SK-N-SH treated with all-trans-retinoic acid at 6 μM for 48 hours (cell line): ENCODE results near the gene CD96.

ENCODE experiments used
- ATAC-seq: fragments of 200-7000 bp; cut with Tn5 transposase; 3 replicates; pipeline ENCODE4 v1.9.1; 2020; ENCODE audit warnings: mild to moderate bottlenecking, moderate library complexity
- ARNTL ChIP-seq: fragments of 450-650 bp; formaldehyde crosslinking; IDR thresholded peaks from 2 replicates; pipeline ENCODE4 v1.5.0; 2020; ENCODE audit warnings: low read depth, mild to moderate bottlenecking, moderate library complexity, borderline replicate concordance
- BACH2 ChIP-seq: fragments of 250-450 bp; sonication (Bioruptor Pico); IDR thresholded peaks from 2 replicates; pipeline ENCODE4 v1.9.0; 2021; ENCODE audit warnings: mild to moderate bottlenecking, borderline replicate concordance
- CSDC2 ChIP-seq: fragments of 250-450 bp; sonication (Bioruptor Pico); IDR thresholded peaks from 2 replicates; pipeline ENCODE4 v1.5.0; 2020; ENCODE audit warnings: mild to moderate bottlenecking, moderate library complexity
- ESRRG ChIP-seq: fragments of 250-450 bp; sonication (Bioruptor Pico); IDR thresholded peaks from 2 replicates; pipeline ENCODE4 v1.6.1; 2021; ENCODE audit warnings: mild to moderate bottlenecking
- GLIS3 ChIP-seq: fragments of 250-450 bp; sonication (Bioruptor Pico); IDR thresholded peaks from 2 replicates; pipeline ENCODE4 v1.5.0; 2020; ENCODE audit warnings: mild to moderate bottlenecking, moderate library complexity
- ISL1 ChIP-seq: fragments of 250-450 bp; sonication (Bioruptor Pico); IDR thresholded peaks from 2 replicates; pipeline ENCODE4 v2.1.2; 2022; ENCODE audit warnings: mild to moderate bottlenecking, moderate library complexity
- OSR1 ChIP-seq: fragments of 250-450 bp; sonication (Bioruptor Pico); IDR thresholded peaks from 2 replicates; pipeline ENCODE4 v1.8.0; 2022; ENCODE audit warnings: moderate library complexity, mild to moderate bottlenecking, inconsistent platforms
- PPARA ChIP-seq: fragments of 250-450 bp; sonication (Bioruptor Pico); IDR thresholded peaks from 2 replicates; pipeline ENCODE4 v1.5.0; 2020; ENCODE audit warnings: mild to moderate bottlenecking, borderline replicate concordance
- RARB ChIP-seq: fragments of 250-450 bp; sonication (Bioruptor Pico); IDR thresholded peaks from 2 replicates; pipeline ENCODE4 v1.8.0; 2021; ENCODE audit warnings: mild to moderate bottlenecking, moderate library complexity
- SNAI2 ChIP-seq: fragments of 250-450 bp; sonication (Bioruptor Pico); IDR thresholded peaks from 2 replicates; pipeline ENCODE4 v1.5.0; 2020; ENCODE audit warnings: mild to moderate bottlenecking, moderate library complexity
- TCF4 ChIP-seq: fragments of 250-450 bp; sonication (Bioruptor Pico); IDR thresholded peaks from 2 replicates; pipeline ENCODE4 v1.8.0; 2021; ENCODE audit warnings: mild to moderate bottlenecking, moderate library complexity, borderline replicate concordance
- ZFP3 ChIP-seq: fragments of 250-450 bp; sonication (Bioruptor Pico); IDR thresholded peaks from 2 replicates; pipeline ENCODE4 v1.5.0; 2020; ENCODE audit warnings: mild to moderate bottlenecking, moderate library complexity
- ZFP30 ChIP-seq: fragments of 450-650 bp; formaldehyde crosslinking; IDR thresholded peaks from 2 replicates; pipeline ENCODE4 v1.5.0; 2022; ENCODE audit warnings: mild to moderate bottlenecking, moderate library complexity
- ZNF565 ChIP-seq: fragments of 450-650 bp; formaldehyde crosslinking; conservative IDR thresholded peaks from 2 replicates; pipeline ENCODE4 v1.5.0; 2020; ENCODE audit warnings: low read depth, mild to moderate bottlenecking, moderate library complexity
- ZNF70 ChIP-seq: fragments of 450-650 bp; formaldehyde crosslinking; IDR thresholded peaks from 2 replicates; pipeline ENCODE4 v1.5.0; 2020; ENCODE audit warnings: mild to moderate bottlenecking, moderate library complexity
- ZNF8 ChIP-seq: fragments of 450-650 bp; formaldehyde crosslinking; IDR thresholded peaks from 2 replicates; pipeline ENCODE4 v1.5.0; 2020; ENCODE audit warnings: mild to moderate bottlenecking, moderate library complexity
- TF ChIP-seq, protein P1 (sequence below): fragments of 250-450 bp; sonication (Bioruptor Pico); IDR thresholded peaks from 2 replicates; pipeline ENCODE4 v1.5.0; 2020; ENCODE audit warnings: mild to moderate bottlenecking, moderate library complexity
- TF ChIP-seq, protein P2 (sequence below): fragments of 250-450 bp; sonication (Bioruptor Pico); IDR thresholded peaks from 2 replicates; pipeline ENCODE4 v1.5.1; 2020; ENCODE audit warnings: low read depth, mild to moderate bottlenecking, moderate library complexity
- TF ChIP-seq, protein P3 (sequence below): fragments of 250-450 bp; sonication (Bioruptor Pico); IDR thresholded peaks from 2 replicates; pipeline ENCODE4 v1.8.0; 2020; ENCODE audit warnings: mild to moderate bottlenecking, moderate library complexity, borderline replicate concordance

CD96 gene

DNA sequence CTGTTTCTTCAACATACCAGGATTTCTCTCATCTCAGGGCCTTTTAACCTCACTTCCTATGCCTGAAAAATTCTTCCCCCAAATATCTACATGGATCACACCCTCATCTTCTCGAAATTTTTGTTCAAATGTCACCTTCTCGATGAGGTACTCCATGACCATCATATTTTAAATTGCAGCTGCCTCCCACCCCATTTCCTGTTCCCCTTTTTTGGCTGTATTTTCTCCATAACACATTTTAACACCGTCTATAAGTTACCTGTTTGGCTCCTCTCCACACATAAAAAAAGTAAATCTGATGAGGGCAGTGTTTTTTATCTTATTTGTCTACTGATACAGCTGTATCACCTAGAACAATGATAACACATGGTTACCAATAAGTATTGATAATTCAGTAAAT, 73.9 kb downstream of the CD96 start (continued):
- TF ChIP-seq, protein P1, sequence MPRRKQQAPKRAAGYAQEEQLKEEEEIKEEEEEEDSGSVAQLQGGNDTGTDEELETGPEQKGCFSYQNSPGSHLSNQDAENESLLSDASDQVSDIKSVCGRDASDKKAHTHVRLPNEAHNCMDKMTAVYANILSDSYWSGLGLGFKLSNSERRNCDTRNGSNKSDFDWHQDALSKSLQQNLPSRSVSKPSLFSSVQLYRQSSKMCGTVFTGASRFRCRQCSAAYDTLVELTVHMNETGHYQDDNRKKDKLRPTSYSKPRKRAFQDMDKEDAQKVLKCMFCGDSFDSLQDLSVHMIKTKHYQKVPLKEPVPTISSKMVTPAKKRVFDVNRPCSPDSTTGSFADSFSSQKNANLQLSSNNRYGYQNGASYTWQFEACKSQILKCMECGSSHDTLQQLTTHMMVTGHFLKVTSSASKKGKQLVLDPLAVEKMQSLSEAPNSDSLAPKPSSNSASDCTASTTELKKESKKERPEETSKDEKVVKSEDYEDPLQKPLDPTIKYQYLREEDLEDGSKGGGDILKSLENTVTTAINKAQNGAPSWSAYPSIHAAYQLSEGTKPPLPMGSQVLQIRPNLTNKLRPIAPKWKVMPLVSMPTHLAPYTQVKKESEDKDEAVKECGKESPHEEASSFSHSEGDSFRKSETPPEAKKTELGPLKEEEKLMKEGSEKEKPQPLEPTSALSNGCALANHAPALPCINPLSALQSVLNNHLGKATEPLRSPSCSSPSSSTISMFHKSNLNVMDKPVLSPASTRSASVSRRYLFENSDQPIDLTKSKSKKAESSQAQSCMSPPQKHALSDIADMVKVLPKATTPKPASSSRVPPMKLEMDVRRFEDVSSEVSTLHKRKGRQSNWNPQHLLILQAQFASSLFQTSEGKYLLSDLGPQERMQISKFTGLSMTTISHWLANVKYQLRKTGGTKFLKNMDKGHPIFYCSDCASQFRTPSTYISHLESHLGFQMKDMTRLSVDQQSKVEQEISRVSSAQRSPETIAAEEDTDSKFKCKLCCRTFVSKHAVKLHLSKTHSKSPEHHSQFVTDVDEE (CRISPR knock-in tag), result no peak
- TF ChIP-seq CSDC2 (CRISPR knock-in tag), result no peak
- no peak for TF ChIP-seq ESRRG (CRISPR knock-in tag)
- no peak for TF ChIP-seq ZFP30 (CRISPR knock-in tag)

DNA sequence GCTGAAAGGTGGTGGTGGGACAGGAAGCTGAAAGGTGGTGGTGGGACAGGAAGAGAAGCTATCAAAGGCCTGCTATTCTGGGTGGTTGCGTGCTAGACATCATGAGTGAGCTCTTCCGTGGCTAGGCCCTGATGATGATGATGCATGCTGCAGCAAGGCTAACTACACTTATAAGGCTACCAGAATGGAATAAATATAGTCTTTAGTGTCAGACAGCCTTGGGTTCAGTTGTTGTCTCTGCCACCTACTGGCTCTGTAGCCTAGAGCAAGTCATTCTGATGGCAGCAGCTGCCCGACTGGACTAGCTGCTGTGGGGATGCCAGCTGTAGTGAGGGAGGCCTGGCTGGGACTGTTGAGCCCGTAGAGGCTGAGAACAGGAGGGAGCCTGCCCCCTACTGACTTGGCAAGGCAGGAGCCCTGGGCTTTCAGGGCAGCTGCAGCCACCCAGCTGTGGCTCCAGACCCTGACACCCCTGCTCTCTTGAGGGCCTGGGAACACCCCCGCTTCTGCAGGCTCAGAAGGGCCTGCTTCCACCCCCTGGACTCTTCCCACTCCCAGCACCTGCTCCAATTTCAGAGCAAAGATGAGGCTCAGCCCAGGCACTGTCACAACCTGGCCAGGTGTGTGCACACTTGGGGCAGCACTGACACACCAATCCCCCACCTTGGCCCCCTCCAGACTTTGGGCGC, 74.6 kb downstream of the CD96 start:
- peak; percentile 61 for ATAC-seq
- TF ChIP-seq BACH2 (CRISPR knock-in tag) (no peak), ESRRG (CRISPR knock-in tag) (no peak), GLIS3 (no peak), CSDC2 (CRISPR knock-in tag) (no peak), RARB (CRISPR knock-in tag) (no peak), ISL1 (no peak), ZNF70 (no peak), ZFP3 (CRISPR knock-in tag) (no peak), OSR1 (CRISPR knock-in tag) (no peak), ARNTL (CRISPR knock-in tag) (no peak), TCF4 (no peak), ZNF565 (CRISPR knock-in tag) (no peak), ZNF8 (CRISPR knock-in tag) (no peak)
- TF ChIP-seq, protein P2, sequence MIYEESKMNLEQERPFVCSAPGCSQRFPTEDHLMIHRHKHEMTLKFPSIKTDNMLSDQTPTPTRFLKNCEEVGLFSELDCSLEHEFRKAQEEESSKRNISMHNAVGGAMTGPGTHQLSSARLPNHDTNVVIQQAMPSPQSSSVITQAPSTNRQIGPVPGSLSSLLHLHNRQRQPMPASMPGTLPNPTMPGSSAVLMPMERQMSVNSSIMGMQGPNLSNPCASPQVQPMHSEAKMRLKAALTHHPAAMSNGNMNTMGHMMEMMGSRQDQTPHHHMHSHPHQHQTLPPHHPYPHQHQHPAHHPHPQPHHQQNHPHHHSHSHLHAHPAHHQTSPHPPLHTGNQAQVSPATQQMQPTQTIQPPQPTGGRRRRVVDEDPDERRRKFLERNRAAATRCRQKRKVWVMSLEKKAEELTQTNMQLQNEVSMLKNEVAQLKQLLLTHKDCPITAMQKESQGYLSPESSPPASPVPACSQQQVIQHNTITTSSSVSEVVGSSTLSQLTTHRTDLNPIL, result no peak
- TF ChIP-seq, protein P3, sequence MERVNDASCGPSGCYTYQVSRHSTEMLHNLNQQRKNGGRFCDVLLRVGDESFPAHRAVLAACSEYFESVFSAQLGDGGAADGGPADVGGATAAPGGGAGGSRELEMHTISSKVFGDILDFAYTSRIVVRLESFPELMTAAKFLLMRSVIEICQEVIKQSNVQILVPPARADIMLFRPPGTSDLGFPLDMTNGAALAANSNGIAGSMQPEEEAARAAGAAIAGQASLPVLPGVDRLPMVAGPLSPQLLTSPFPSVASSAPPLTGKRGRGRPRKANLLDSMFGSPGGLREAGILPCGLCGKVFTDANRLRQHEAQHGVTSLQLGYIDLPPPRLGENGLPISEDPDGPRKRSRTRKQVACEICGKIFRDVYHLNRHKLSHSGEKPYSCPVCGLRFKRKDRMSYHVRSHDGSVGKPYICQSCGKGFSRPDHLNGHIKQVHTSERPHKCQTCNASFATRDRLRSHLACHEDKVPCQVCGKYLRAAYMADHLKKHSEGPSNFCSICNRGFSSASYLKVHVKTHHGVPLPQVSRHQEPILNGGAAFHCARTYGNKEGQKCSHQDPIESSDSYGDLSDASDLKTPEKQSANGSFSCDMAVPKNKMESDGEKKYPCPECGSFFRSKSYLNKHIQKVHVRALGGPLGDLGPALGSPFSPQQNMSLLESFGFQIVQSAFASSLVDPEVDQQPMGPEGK (CRISPR knock-in tag), result no peak

DNA sequence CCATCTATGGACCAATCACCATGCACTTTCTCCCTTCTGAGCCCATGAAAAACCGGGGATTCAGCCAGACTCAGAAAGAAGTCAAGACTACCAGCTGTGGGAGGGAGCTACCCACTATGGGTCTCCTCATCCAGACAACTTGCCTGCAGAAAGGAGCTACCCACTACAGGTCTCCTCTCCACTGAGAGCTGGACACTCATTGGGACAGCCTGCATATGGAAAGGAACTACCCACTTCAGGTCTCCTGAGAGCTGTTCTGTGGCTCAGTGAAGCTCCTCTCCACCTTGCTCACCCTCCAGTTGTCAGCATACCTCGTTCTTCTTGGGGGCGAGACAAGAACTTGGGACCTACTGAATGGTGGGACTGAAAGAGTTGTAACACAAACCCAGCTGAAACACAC, 75.4 kb downstream of the CD96 start:
- ATAC-seq, result no peak
- TF ChIP-seq RARB (CRISPR knock-in tag) (no peak), ZNF565 (CRISPR knock-in tag) (no peak), PPARA (no peak), ZFP30 (CRISPR knock-in tag) (no peak), SNAI2 (no peak)
- TF ChIP-seq, protein P1 (CRISPR knock-in tag), result no peak
- TF ChIP-seq, protein P3 (CRISPR knock-in tag), result no peak
